GM12891 (cell line): Measurements from ENCODE around the gene WNT9A.

Experiments
- POLR2A ChIP-seq: IDR thresholded peaks from 2 replicates; pipeline ENCODE4 v1.6.1; 2011; ENCODE audit warnings: low read depth, low read length, control low read depth
- POLR2AphosphoS5 ChIP-seq: IDR thresholded peaks from 2 replicates; pipeline ENCODE4 v1.6.1; 2011; ENCODE audit warnings: low read depth, low read length, control low read depth
- TAF1 ChIP-seq: IDR thresholded peaks from 2 replicates; pipeline ENCODE4 v1.6.1; 2011; ENCODE audit warnings: low read depth, low read length, control low read depth

GRCh38 chr1:227899141-227899819, 48.5 kb downstream of the WNT9A start:
- TF ChIP-seq POLR2A (no peak), POLR2AphosphoS5 (no peak), TAF1 (no peak)
